ENCODE results near the gene ANKRD65. TPM values are rescaled to one million over a fixed set of nuclear protein-coding genes. Genes with fewer than 3 reads are reported as not detected.
"Not testable (repeated sequence)": the region's sequence is repeated elsewhere in the genome, so short reads cannot be mapped to it uniquely, and the experiment has no call there.

ANKRD65 gene
- total and polyA plus RNA-seq, 4 experiments from 2014 or later = not detected

DNA sequence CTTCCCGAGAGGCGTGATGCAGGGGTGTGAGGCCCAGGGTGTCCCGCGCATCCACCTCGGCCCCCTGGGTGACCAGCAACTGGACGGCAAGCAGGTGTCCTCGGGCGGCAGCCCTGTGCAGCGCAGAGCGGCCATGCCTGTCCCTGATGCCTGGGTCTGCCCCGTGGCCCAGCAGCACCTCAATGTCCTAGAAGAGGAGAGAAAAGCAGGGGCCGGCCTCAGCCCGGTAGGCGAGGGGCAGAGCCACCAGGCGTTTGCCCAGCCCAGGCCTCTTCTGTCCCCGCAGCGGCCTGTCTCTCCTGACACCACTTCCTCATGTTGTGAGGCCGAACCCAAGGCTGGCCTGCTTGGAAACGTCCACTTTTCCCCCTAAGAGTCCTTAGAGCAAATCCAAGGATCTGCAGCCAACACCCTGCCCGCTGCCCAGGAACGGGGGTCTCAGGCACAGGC is 1.7 kb downstream of the ANKRD65 start:
- Mint-ChIP-seq H3K4me3 (no peak overlapping the region), H3K36me3 (no peaks in the 10 kb centered on the region), H3K4me1 (peaks cover 0 to 8% (median under 1%) of the 10 kb centered on the region in 4 donors), H3K9me3 (no peaks in the 10 kb centered on the region), H3K27ac (no peak overlapping the region), H3K27me3 (peaks cover 8 to 10% of the 10 kb centered on the region in 2 donors)
- Histone ChIP-seq H3K27ac (ENCODE audit: low read depth, low read length) (no peak overlapping the region), H3K4me3 (ENCODE audit: low read length in 2 of 2) (no peak overlapping the region), H3K36me3 (ENCODE audit: insufficient read depth, low read length) (no peaks in the 10 kb centered on the region), H3K9me3 (ENCODE audit: control insufficient read depth in 1 of 2, low read length in 2 of 2) (no peaks in the 10 kb centered on the region), H3K4me1 (ENCODE audit: insufficient read depth, low read length) (no peaks in the 10 kb centered on the region), H3K27me3 (ENCODE audit: insufficient read depth, low read length) (no peaks in the 10 kb centered on the region)
- DNase-seq = peak in 1 of 5 donors; percentile 9
- ChIA-PET POLR2A (ENCODE audit: partially characterized antibody) (no interaction called here), CTCF (ENCODE audit: partially characterized antibody) (no interaction called here)
- intact Hi-C loops (cut with micrococcal nuclease) = no loop called here

DNA sequence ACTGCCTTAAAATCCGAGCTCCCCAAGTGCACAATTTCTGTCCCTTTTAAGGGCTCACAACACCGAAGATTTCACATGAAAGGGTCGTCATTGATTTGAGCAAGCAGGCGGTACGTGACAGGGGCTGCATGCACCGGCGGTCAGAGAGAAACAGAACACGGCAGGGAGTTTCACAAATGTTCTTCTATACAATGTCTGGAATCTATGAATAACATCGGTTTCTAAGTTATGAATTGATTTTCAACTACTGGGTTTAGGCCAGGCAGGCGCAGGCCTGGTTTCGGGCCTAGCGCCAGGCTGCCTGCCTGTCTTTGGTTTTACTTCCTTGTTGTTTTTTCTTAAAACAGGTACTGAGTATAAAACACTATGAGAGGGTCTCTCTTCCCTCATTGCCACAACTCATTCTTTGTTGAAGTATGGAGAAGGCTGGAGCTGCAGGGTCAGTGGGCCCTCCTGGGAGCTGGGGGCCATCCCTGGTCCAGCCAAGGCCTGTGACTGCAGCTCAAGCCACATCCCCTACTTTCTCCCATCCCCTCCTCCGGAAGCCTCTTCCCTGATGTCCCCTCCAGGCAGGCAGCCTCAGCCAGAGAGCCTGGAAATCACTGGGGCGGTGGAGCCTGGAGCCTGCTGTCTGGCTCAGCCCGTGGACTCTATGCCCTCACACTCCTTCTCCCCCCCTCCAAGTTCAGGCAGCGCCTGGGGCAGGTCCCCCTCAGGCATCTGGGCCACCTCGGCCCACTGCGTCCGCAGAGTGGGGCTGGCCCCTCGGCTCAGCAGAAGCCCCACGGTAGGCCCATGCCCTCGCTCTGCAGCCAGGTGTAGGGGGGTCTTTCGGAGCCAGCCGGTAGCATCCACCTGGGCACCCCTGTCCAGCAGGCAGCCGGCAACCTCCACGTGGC is 2.4 kb downstream of the ANKRD65 start:
- Histone ChIP-seq H3K27me3 (ENCODE audit: insufficient read depth, low read length) (no peaks in the 10 kb centered on the region), H3K27ac (ENCODE audit: low read depth, low read length) (no peak overlapping the region), H3K9me3 (ENCODE audit: control insufficient read depth in 1 of 2, low read length in 2 of 2) (no peaks in the 10 kb centered on the region), H3K36me3 (ENCODE audit: insufficient read depth, low read length) (no peaks in the 10 kb centered on the region), H3K4me3 (ENCODE audit: low read length in 2 of 2) (no peak overlapping the region), H3K4me1 (ENCODE audit: insufficient read depth, low read length) (no peaks in the 10 kb centered on the region)
- intact Hi-C loops (cut with micrococcal nuclease) = no loop called here
- Mint-ChIP-seq H3K9me3 (no peaks in the 10 kb centered on the region), H3K27me3 (peaks cover 8 to 10% of the 10 kb centered on the region in 2 donors), H3K4me3 (no peak overlapping the region), H3K27ac (peak overlapping the region in 1 of 7 donors; percentile 36), H3K4me1 (peaks cover 0 to 8% (median under 1%) of the 10 kb centered on the region in 4 donors), H3K36me3 (no peaks in the 10 kb centered on the region)
- CTCF ChIA-PET (ENCODE audit: partially characterized antibody) = no interaction called here
- POLR2A ChIA-PET (ENCODE audit: partially characterized antibody) = no interaction called here
- peak in 1 of 5 donors; percentile 32 for DNase-seq

DNA sequence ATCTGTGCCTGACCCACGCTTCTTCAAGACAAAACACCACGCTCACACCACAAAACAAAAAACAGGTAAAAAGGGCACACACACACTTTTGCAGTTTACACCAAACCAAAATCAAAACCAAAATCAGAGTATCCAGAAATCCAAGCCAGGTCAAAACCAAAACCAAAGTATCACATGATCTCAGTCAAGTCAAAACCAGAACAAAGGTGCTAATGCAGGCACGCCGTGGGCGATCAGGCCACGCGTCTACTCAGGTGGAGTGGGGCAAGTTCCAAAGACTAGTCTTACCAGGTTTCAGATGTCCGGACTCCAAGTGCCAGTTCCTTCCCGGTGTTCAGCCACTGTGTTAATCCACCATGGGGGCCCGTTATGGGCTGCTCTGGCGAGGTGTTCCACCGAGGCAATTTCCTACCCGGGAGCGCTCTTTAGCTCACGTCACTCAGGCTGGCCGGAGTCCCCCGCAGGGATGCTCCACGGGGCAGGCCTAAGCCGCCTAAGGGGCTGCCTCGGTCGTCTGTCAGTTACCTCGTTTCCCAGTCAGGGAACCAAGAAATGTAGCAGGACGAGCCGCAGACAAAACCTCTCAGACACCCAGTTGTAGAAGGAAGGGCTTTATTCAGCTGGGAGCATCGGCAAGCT is 3.1 kb downstream of the ANKRD65 start:
- H3K27ac Mint-ChIP-seq = peak overlapping the region in 2 of 7 donors; percentile 2 to 36
- H3K4me1 Mint-ChIP-seq; H3K4me1 ChIP-seq (ENCODE audit: insufficient read depth, low read length); H3K27me3 Mint-ChIP-seq; H3K27ac ChIP-seq (ENCODE audit: low read depth, low read length); H3K9me3 ChIP-seq (ENCODE audit: control insufficient read depth in 1 of 2, low read length in 2 of 2); H3K4me3 ChIP-seq (ENCODE audit: low read length in 2 of 2); intact Hi-C loops (cut with micrococcal nuclease); DNase-seq; H3K36me3 ChIP-seq (ENCODE audit: insufficient read depth, low read length); POLR2A ChIA-PET (ENCODE audit: partially characterized antibody); H3K27me3 ChIP-seq (ENCODE audit: insufficient read depth, low read length); H3K4me3 Mint-ChIP-seq; H3K9me3 Mint-ChIP-seq; H3K36me3 Mint-ChIP-seq; CTCF ChIA-PET (ENCODE audit: partially characterized antibody): not testable (repeated sequence)

DNA sequence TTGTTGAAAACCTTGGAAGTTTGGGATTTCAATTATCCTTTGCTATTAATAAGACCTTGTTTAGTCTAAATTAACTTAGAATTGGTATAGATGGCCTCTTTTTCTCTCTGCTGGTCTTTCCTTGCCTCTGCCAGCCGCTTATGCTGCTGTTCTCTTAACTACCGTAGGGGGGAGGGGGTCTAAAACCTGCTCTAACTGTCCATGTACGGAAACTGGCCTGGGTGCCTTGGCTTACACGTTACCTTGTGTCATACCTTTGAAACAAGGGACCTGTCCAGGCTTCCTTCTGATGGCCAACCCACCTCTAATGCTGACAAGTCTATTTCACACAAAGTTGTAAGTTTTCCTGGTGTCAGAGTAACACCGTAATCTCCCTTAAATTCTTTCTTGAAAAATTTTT is 3.7 kb downstream of the ANKRD65 start:
- CTCF ChIA-PET (ENCODE audit: partially characterized antibody) = not testable (repeated sequence)

DNA sequence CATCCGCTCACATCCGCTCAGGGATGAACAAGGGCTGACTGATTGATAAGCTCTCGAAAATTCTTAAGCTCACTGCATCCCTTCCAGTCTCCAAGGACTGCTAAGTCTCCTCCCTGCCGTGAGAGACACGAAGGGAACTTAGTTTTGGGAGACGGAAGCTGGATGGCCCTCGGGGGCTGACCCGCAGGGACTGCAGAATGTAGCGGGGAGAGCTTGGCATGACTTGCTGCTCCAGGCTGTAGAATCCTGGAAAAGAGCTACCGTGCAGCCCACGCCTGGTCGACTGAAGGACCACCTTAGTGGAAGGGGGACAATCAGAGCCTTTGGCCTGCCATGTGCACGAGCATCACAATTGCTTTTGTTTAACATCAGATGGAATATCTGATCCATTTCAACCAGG is 5.3 kb downstream of the ANKRD65 start:
- Mint-ChIP-seq H3K27me3 (peaks cover 0 to 7% of the 10 kb centered on the region in 2 donors), H3K4me1 (peaks cover 0 to 8% (median 1%) of the 10 kb centered on the region in 4 donors), H3K9me3 (peaks cover 0 to 3% (median 0%) of the 10 kb centered on the region in 8 donors), H3K4me3 (no peak overlapping the region), H3K36me3 (no peaks in the 10 kb centered on the region), H3K27ac (no peak overlapping the region)
- POLR2A ChIA-PET (ENCODE audit: partially characterized antibody) = no interaction called here
- CTCF ChIA-PET (ENCODE audit: partially characterized antibody) = interaction anchor here (1.2 kb wide), 1 partner anchor 8 kb away, joined by 3 read pairs; no protein-coding TSS in a partner anchor
- intact Hi-C loops (cut with micrococcal nuclease) = no loop called here
- Histone ChIP-seq H3K4me1 (ENCODE audit: insufficient read depth, low read length) (no peaks in the 10 kb centered on the region), H3K4me3 (ENCODE audit: low read length in 2 of 2) (no peak overlapping the region), H3K27ac (ENCODE audit: low read depth, low read length) (no peak overlapping the region), H3K36me3 (ENCODE audit: insufficient read depth, low read length) (no peaks in the 10 kb centered on the region), H3K27me3 (ENCODE audit: insufficient read depth, low read length) (no peaks in the 10 kb centered on the region), H3K9me3 (ENCODE audit: control insufficient read depth in 1 of 2, low read length in 2 of 2) (no peaks in the 10 kb centered on the region)
- no peak for DNase-seq

More for the DNA sequence above, 3.7 kb downstream of the ANKRD65 start:
- H3K27me3 ChIP-seq (ENCODE audit: insufficient read depth, low read length); POLR2A ChIA-PET (ENCODE audit: partially characterized antibody); H3K9me3 ChIP-seq (ENCODE audit: control insufficient read depth in 1 of 2, low read length in 2 of 2); H3K4me3 ChIP-seq (ENCODE audit: low read length in 2 of 2); DNase-seq; intact Hi-C loops (cut with micrococcal nuclease); H3K9me3 Mint-ChIP-seq; H3K4me1 ChIP-seq (ENCODE audit: insufficient read depth, low read length); H3K27ac ChIP-seq (ENCODE audit: low read depth, low read length); H3K4me3 Mint-ChIP-seq; H3K4me1 Mint-ChIP-seq; H3K27me3 Mint-ChIP-seq; H3K36me3 ChIP-seq (ENCODE audit: insufficient read depth, low read length); H3K27ac Mint-ChIP-seq; H3K36me3 Mint-ChIP-seq: not testable (repeated sequence)

DNA sequence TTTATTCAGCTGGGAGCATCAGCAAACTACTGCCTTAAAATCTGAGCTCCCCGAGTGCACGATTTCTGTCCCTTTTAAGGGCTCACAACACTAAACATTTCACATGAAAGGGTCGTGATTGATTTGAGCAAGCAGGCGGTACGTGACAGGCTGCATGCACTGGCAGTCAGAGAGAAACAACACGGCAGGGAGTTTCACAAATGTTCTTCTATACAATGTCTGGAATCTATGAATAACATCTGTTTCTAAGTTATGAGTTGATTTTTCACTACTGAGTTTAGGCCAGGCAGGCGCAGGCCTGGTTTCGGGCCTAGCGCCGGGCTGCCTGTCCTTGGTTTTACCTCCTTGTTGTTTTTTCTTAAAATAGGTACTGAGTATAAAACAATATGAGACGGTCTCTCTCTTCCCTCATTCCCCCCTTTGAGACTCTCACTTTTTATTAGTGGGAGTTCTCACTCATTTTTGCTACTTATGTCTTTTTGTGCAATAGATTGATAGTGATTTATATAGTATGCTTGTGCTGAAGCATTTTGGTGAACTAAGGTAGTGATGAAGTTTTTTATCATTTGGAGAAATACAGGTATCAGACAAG is 8.7 kb downstream of the ANKRD65 start:
- Mint-ChIP-seq H3K4me1 (peaks cover 6 to 26% (median 12%) of the 10 kb centered on the region in 4 donors), H3K27ac (peak overlapping the region in 1 of 7 donors; percentile 44)
- CTCF ChIA-PET (ENCODE audit: partially characterized antibody); DNase-seq; POLR2A ChIA-PET (ENCODE audit: partially characterized antibody); intact Hi-C loops (cut with micrococcal nuclease); H3K36me3 ChIP-seq (ENCODE audit: insufficient read depth, low read length); H3K4me3 ChIP-seq (ENCODE audit: low read length in 2 of 2); H3K27me3 Mint-ChIP-seq; H3K4me3 Mint-ChIP-seq; H3K27ac ChIP-seq (ENCODE audit: low read depth, low read length); H3K27me3 ChIP-seq (ENCODE audit: insufficient read depth, low read length); H3K9me3 ChIP-seq (ENCODE audit: control insufficient read depth in 1 of 2, low read length in 2 of 2); H3K9me3 Mint-ChIP-seq; H3K36me3 Mint-ChIP-seq: not testable (repeated sequence)
- peaks cover 16% of the 10 kb centered on the region for H3K4me1 ChIP-seq (ENCODE audit: insufficient read depth, low read length)

DNA sequence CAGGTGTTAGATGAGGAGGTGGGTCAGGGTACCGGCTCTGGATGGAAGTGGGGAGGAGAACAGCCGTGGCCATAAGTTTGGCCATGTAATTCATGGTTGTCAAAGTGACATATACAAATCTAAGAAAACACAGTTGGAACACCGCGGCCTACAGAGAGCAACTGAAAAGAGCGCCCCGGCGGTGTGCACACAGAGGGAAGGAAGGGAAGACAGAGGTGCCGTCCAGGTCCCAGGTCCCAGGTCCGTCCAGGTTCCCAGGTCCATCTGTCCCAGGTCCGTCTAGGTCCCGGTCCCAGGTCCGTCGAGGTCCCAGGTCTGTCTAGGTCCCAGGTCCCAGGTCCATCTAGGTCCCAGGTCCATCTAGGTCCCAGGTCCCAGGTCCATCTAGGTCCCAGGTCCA is 9.4 kb downstream of the ANKRD65 start:
- Mint-ChIP-seq H3K4me3 (peak overlapping the region in 1 of 8 donors; percentile 33), H3K9me3 (peaks cover 0 to 3% (median 0%) of the 10 kb centered on the region in 8 donors), H3K27me3 (no peaks in the 10 kb centered on the region), H3K36me3 (peaks cover 0 to 11% of the 10 kb centered on the region in 2 donors), H3K4me1 (peaks cover 9 to 26% (median 16%) of the 10 kb centered on the region in 4 donors), H3K27ac (peak overlapping the region in 4 of 7 donors; percentile 29 to 80 (median 61))
- Histone ChIP-seq H3K27ac (ENCODE audit: low read depth, low read length) (no peak overlapping the region), H3K27me3 (ENCODE audit: insufficient read depth, low read length) (no peaks in the 10 kb centered on the region), H3K4me3 (ENCODE audit: low read length in 2 of 2) (no peak overlapping the region), H3K9me3 (ENCODE audit: control insufficient read depth in 1 of 2, low read length in 2 of 2) (no peaks in the 10 kb centered on the region), H3K4me1 (ENCODE audit: insufficient read depth, low read length) (peaks cover 16% of the 10 kb centered on the region), H3K36me3 (ENCODE audit: insufficient read depth, low read length) (no peaks in the 10 kb centered on the region)
- DNase-seq = no peak
- ChIA-PET POLR2A (ENCODE audit: partially characterized antibody) (interaction anchor here (1.1 kb wide), 1 partner anchor 9 kb away, joined by 3 read pairs; no protein-coding TSS in a partner anchor), CTCF (ENCODE audit: partially characterized antibody) (no interaction called here)
- intact Hi-C loops (cut with micrococcal nuclease) = no loop called here

All from CD4-positive, alpha-beta memory T cell (primary cell).